Mesenchymal stem cell (in vitro differentiated cells and primary cell): ENCODE measurements around the gene TRPM8.

Experiments used
- DNase-seq: peaks from one replicate; pipeline ENCODE4 v3.0.0-alpha.2; 2013
- H2AFZ ChIP-seq: one replicate; pipeline ENCODE4 v1.6.1; 2013; ENCODE audit warnings: low read depth, mild to moderate bottlenecking, control low read depth, inconsistent platforms, low read length, moderate library complexity
- H2AK5ac ChIP-seq: 2 replicates; pipeline ENCODE4 v1.6.1; 2013; ENCODE audit warnings: low read length, moderate library complexity, mild to moderate bottlenecking, inconsistent platforms; ENCODE audit not compliant: severe bottlenecking
- H2BK120ac ChIP-seq: one replicate; pipeline ENCODE4 v1.6.1; 2013; ENCODE audit warnings: low read depth, mild to moderate bottlenecking, inconsistent platforms, low read length, moderate library complexity
- H2BK12ac ChIP-seq, 2 experiments: one replicate each; pipeline ENCODE4 v1.6.1; 2013; ENCODE audit warnings: inconsistent platforms in 2 of 2, low read length in 2 of 2, mild to moderate bottlenecking in 2 of 2, moderate library complexity in 2 of 2, control low read depth in 1 of 2
- H2BK15ac ChIP-seq: one replicate; pipeline ENCODE4 v1.6.1; 2013; ENCODE audit warnings: mild to moderate bottlenecking, low read depth, inconsistent platforms; ENCODE audit not compliant: poor library complexity, severe bottlenecking
- H2BK5ac ChIP-seq: 2 replicates; pipeline ENCODE4 v1.6.1; 2013; ENCODE audit warnings: low read depth, mild to moderate bottlenecking, low read length, control low read depth, inconsistent platforms; ENCODE audit not compliant: poor library complexity, severe bottlenecking
- H3K14ac ChIP-seq, 2 experiments: one replicate each; pipeline ENCODE4 v1.6.1; 2013; ENCODE audit warnings: inconsistent platforms in 2 of 2, low read length in 2 of 2, control low read depth in 1 of 2, mild to moderate bottlenecking in 1 of 2, moderate library complexity in 1 of 2
- H3K18ac ChIP-seq, 2 experiments: one replicate each; pipeline ENCODE4 v1.6.1; 2013; ENCODE audit warnings: inconsistent platforms in 2 of 2, low read length in 2 of 2, control low read depth in 1 of 2, low read depth in 1 of 2, mild to moderate bottlenecking in 1 of 2
- H3K23ac ChIP-seq, 2 experiments: one replicate each; pipeline ENCODE4 v1.6.1; 2013; ENCODE audit warnings: inconsistent platforms in 2 of 2, low read length in 2 of 2, mild to moderate bottlenecking in 2 of 2, moderate library complexity in 2 of 2, control low read depth in 1 of 2
- H3K27ac ChIP-seq: 2 replicates; pipeline ENCODE4 v1.5.1; 2013; ENCODE audit warnings: mild to moderate bottlenecking, moderate library complexity, low read length, control low read depth, inconsistent platforms; ENCODE audit not compliant: poor library complexity, severe bottlenecking
- H3K27me3 ChIP-seq, 2 experiments: 2 replicates each; pipeline versions ENCODE4 v1.6.1 to v1.7.0; 2013; ENCODE audit warnings: low read length in 2 of 2, mild to moderate bottlenecking in 2 of 2, moderate library complexity in 2 of 2, control low read depth in 1 of 2, inconsistent platforms in 1 of 2; ENCODE audit not compliant: control insufficient read depth in 1 of 2, insufficient read depth in 1 of 2
- H3K36me3 ChIP-seq, 2 experiments: 2 replicates each; pipeline versions ENCODE4 v1.6.1 to v1.7.0; 2013; ENCODE audit warnings: low read length in 2 of 2, control low read depth in 1 of 2, inconsistent platforms in 1 of 2, low read depth in 1 of 2, mild to moderate bottlenecking in 1 of 2; ENCODE audit not compliant: insufficient read depth in 2 of 2, control insufficient read depth in 1 of 2
- H3K4ac ChIP-seq, 2 experiments: one replicate each; pipeline ENCODE4 v1.6.1; 2013; ENCODE audit warnings: inconsistent platforms in 2 of 2, low read length in 2 of 2, mild to moderate bottlenecking in 2 of 2, moderate library complexity in 2 of 2, control low read depth in 1 of 2, low read depth in 1 of 2
- H3K4me1 ChIP-seq: 2 replicates; pipeline ENCODE4 v1.6.1; 2013; ENCODE audit warnings: low read depth, low read length, control low read depth; ENCODE audit not compliant: control insufficient read depth, insufficient read depth
- H3K4me2 ChIP-seq: 2 replicates; pipeline ENCODE4 v1.6.1; 2013; ENCODE audit warnings: low read length, mild to moderate bottlenecking, inconsistent platforms; ENCODE audit not compliant: poor library complexity, severe bottlenecking
- H3K4me3 ChIP-seq, 2 experiments: 2 replicates each; pipeline versions ENCODE4 v1.5.1 to v1.7.0; 2013; ENCODE audit warnings: low read length in 2 of 2, mild to moderate bottlenecking in 2 of 2, control low read depth in 1 of 2, low read depth in 1 of 2; ENCODE audit not compliant: insufficient read depth in 1 of 2
- H3K79me1 ChIP-seq: replicated peaks from 2 replicates; pipeline ENCODE4 v1.6.1; 2013; ENCODE audit warnings: mild to moderate bottlenecking, control low read depth, low read length, inconsistent platforms; ENCODE audit not compliant: poor library complexity, severe bottlenecking
- H3K9ac ChIP-seq: 2 replicates; pipeline ENCODE4 v1.7.0; 2013; ENCODE audit warnings: mild to moderate bottlenecking, low read length, moderate library complexity
- H3K9me3 ChIP-seq: 2 replicates; pipeline ENCODE4 v1.7.0; 2013; ENCODE audit warnings: mild to moderate bottlenecking, low read length; ENCODE audit not compliant: control insufficient read depth
- H4K8ac ChIP-seq: one replicate; pipeline ENCODE4 v1.6.1; 2013; ENCODE audit warnings: inconsistent platforms, mild to moderate bottlenecking, low read length, moderate library complexity
- H4K91ac ChIP-seq: one replicate; pipeline ENCODE4 v1.6.1; 2013; ENCODE audit warnings: mild to moderate bottlenecking, low read length, inconsistent platforms
- WGBS: methylation state at CpG from one replicate; pipeline ENCODE4 v1.1.7; 2013; ENCODE audit warnings: mixed read lengths; 5-methylcytosine and 5-hydroxymethylcytosine counted together

Gene TRPM8

DNA sequence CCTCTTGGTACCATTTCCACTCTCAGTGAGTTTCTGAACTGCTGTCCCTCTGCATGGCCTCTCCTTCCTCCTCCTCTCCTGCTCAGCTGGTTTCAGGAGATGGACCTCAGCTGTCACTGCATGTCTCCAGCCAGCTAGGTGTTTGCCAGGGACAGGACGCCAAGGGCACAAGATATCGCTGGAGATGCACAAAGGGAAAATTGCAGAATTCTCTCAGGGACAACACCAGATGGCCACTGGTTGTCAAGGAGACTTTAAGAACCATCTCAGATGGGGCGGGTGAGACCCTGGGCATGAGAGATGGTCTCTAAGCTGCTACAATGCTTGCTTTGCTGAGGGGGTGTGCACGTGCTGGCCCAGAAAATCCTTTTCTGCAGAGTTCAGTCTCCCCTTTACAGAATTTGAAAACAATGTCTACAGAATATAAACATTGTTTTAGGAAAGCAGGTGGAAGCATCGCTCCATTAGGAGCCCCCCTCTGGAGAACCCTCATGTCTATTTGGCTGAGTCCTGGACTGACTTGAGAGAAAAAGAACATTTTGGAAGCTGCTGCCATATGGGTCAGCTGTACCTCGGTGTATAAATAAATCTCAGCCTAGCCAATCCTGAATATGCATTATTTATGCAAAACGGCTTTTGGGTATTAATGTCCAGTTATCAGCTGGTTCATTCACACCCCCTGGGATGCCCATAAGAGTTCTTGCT, 75.5 kb downstream of the TRPM8 start:
- Histone ChIP-seq H2BK15ac (no peak overlapping the region), H3K4me1 (peaks cover 2% of the 10 kb centered on the region), H2BK120ac (no peak overlapping the region), H3K4me2 (no peak overlapping the region), H3K79me1 (no peaks in the 10 kb centered on the region), H3K4ac (no peak overlapping the region), H3K23ac (no peak overlapping the region), H3K9me3 (no peaks in the 10 kb centered on the region), H2AK5ac (no peak overlapping the region), H3K36me3 (no peaks in the 10 kb centered on the region), H2BK5ac (no peak overlapping the region), H3K18ac (no peak overlapping the region), H3K27ac (no peak overlapping the region), H2AFZ (no peak overlapping the region), H4K91ac (no peak overlapping the region), H3K9ac (no peak overlapping the region), H3K27me3 (no peaks in the 10 kb centered on the region), H4K8ac (no peak overlapping the region), H3K4me3 (no peak overlapping the region), H2BK12ac (no peak overlapping the region), H3K14ac (no peak overlapping the region)
- WGBS: 79% methylated on average over 6 of the region's 7 CpGs
- DNase-seq: no peak

- no peak overlapping the region for H4K8ac ChIP-seq
- peaks cover 2% of the 10 kb centered on the region for H3K4me1 ChIP-seq
- no peak overlapping the region for H3K4ac ChIP-seq
- no peak overlapping the region for H3K14ac ChIP-seq
- no peak overlapping the region for H3K23ac ChIP-seq
- no peak overlapping the region for H3K18ac ChIP-seq
- no peak overlapping the region for H4K91ac ChIP-seq
- H2AFZ ChIP-seq: no peak overlapping the region
- no peaks in the 10 kb centered on the region for H3K9me3 ChIP-seq
- H2AK5ac ChIP-seq: no peak overlapping the region
- no peak overlapping the region for H2BK120ac ChIP-seq
- WGBS: 59% methylated on average over 1 of the region's 1 CpG
- no peak overlapping the region for H3K9ac ChIP-seq
- no peak overlapping the region for H2BK15ac ChIP-seq
- H3K79me1 ChIP-seq: no peaks in the 10 kb centered on the region
- no peak overlapping the region for H2BK12ac ChIP-seq
- DNase-seq: no peak
- H3K27me3 ChIP-seq: no peaks in the 10 kb centered on the region
- H3K4me2 ChIP-seq: no peak overlapping the region
- no peaks in the 10 kb centered on the region for H3K36me3 ChIP-seq
- H3K4me3 ChIP-seq: no peak overlapping the region
- no peak overlapping the region for H3K27ac ChIP-seq
- no peak overlapping the region for H2BK5ac ChIP-seq
Measured at GRCh38 chr2:233993461-233993860, 76.3 kb downstream of the TRPM8 start.

DNA sequence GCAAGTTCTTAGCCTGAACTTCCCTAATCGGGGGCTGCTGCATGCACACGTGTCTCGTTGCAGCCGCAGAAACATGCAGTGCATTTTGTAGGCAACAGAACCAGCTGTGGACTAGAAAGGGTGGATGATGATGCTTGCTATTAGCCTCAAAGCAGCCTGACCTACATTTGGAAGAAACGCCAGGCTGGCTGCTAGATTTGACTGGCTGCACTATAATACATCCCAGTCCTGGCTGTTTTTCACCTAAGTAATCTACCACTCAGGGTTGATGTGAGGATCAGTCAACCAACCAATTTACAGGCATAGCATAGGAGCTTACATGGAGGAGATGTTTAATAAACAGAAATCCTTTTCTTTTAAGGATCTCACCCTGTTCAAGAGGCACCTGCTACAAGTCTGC, 77.0 kb downstream of the TRPM8 start:
- no peak overlapping the region for H3K23ac ChIP-seq
- WGBS: 72% methylated on average over 5 of the region's 5 CpGs

DNA sequence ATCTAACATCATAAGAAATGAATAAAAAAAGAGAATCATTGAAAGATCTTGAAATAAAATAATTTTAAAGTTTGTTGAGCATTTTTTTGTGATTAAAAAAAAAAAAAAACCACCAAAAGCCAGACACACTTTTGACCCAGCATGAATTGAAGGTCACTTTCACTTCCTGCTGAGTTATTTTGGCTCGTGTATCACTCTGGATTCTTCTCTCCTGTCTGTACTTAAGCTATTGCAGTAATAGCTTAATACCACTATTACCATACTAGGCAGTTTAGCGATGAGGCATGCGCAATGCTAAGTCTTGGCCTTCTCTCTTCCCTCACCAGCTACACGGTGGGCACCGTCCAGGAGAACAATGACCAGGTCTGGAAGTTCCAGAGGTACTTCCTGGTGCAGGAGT, 78.8 kb downstream of the TRPM8 start:
- Histone ChIP-seq H3K79me1 (no peaks in the 10 kb centered on the region), H3K14ac (no peak overlapping the region), H3K18ac (no peak overlapping the region), H3K9ac (no peak overlapping the region), H2BK120ac (no peak overlapping the region), H2AFZ (no peak overlapping the region), H3K4me2 (no peak overlapping the region), H3K4ac (no peak overlapping the region), H3K4me3 (no peak overlapping the region), H2BK15ac (no peak overlapping the region), H3K23ac (no peak overlapping the region), H2BK12ac (no peak overlapping the region), H3K9me3 (no peaks in the 10 kb centered on the region), H4K91ac (no peak overlapping the region), H3K36me3 (no peaks in the 10 kb centered on the region), H3K4me1 (peaks cover 8% of the 10 kb centered on the region), H2BK5ac (no peak overlapping the region), H3K27me3 (no peaks in the 10 kb centered on the region), H3K27ac (no peak overlapping the region), H4K8ac (no peak overlapping the region), H2AK5ac (peak overlapping the region; percentile 6)
- no peak for DNase-seq
- WGBS: 76% methylated on average over 4 of the region's 5 CpGs

More for the DNA sequence above, 77.0 kb downstream of the TRPM8 start:
- Histone ChIP-seq H3K4me2 (no peak overlapping the region), H3K79me1 (no peaks in the 10 kb centered on the region), H4K91ac (no peak overlapping the region), H2AFZ (no peak overlapping the region), H2BK12ac (no peak overlapping the region), H3K9ac (no peak overlapping the region), H3K27ac (no peak overlapping the region), H3K14ac (no peak overlapping the region), H2AK5ac (no peak overlapping the region), H2BK120ac (no peak overlapping the region), H3K36me3 (no peaks in the 10 kb centered on the region), H4K8ac (no peak overlapping the region), H3K18ac (no peak overlapping the region), H3K4ac (no peak overlapping the region), H3K27me3 (no peaks in the 10 kb centered on the region), H2BK15ac (no peak overlapping the region), H3K4me3 (no peak overlapping the region), H3K4me1 (peaks cover 4% of the 10 kb centered on the region), H2BK5ac (no peak overlapping the region), H3K9me3 (no peaks in the 10 kb centered on the region)
- no peak for DNase-seq
